ENCODE measurements around the gene FAAP20.

Gene FAAP20

GRCh38 chr1:2224631-2225428 lies 30.3 kb upstream of the FAAP20 start:
- Histone ChIP-seq H3K27ac (no peak overlapping the region), H3K4me3 (no peak overlapping the region), H3K36me3 (no peaks in the 10 kb centered on the region), H3K27me3 (no peaks in the 10 kb centered on the region), H3K9me3 (no peaks in the 10 kb centered on the region), H3K4me1 (peaks cover 0 to 10% (median 8%) of the 10 kb centered on the region in 4 donors)
- no peak for DNase-seq
- intact Hi-C loops (cut with DNase I; ENCODE audit: low total_unique reads): no loop called here
- TF ChIP-seq CTCF (IDR thresholded peaks at IDR 0.05): no peak

DNA sequence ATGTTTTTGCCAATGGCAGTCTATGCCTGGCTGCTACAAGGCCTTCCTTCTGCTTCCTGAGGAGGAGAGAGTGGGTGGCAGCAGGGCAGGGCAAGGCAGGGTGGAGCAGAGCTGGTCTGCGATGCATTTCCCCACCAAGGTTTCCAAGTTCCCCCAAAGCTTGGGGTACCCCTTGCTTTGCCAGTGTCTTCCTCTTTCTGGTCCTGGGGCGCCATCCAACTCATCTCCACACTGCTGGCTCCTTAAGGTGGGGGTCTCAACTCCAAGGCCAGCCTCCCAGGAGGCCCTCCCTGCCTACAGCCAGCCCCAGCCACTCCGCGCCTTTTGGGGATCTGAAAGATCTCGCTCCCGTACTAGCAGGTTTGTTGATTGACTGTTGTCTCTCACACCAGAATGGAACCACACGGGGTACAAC lies 29.6 kb upstream of the FAAP20 start:
- Histone ChIP-seq H3K4me3 (no peak overlapping the region), H3K36me3 (no peaks in the 10 kb centered on the region), H3K27ac (no peak overlapping the region), H3K27me3 (no peaks in the 10 kb centered on the region), H3K4me1 (peaks cover 0 to 10% (median 8%) of the 10 kb centered on the region in 4 donors), H3K9me3 (no peaks in the 10 kb centered on the region)
- peak in 1 of 2 donors; percentile 22 for DNase-seq
- intact Hi-C loops (cut with DNase I; ENCODE audit: low total_unique reads): no loop called here
- no peak for TF ChIP-seq CTCF (IDR thresholded peaks at IDR 0.05)

- Histone ChIP-seq H3K36me3 (no peaks in the 10 kb centered on the region), H3K4me3 (no peak overlapping the region), H3K9me3 (no peaks in the 10 kb centered on the region), H3K4me1 (peaks cover 0 to 3% (median under 1%) of the 10 kb centered on the region in 4 donors), H3K27ac (no peak overlapping the region), H3K27me3 (no peaks in the 10 kb centered on the region)
- no peak for DNase-seq
- intact Hi-C loops (cut with DNase I; ENCODE audit: low total_unique reads): no loop called here
- no peak for TF ChIP-seq CTCF (IDR thresholded peaks at IDR 0.05)
Measured at GRCh38 chr1:2221271-2221670, 26.7 kb upstream of the FAAP20 start.

GRCh38 chr1:2216767-2217058 lies 22.1 kb upstream of the FAAP20 start:
- no peaks in the 10 kb centered on the region for H3K27me3 ChIP-seq
- no peaks in the 10 kb centered on the region for H3K9me3 ChIP-seq
- H3K4me1 ChIP-seq: peaks cover 9 to 36% (median 34%) of the 10 kb centered on the region in 4 donors
- no peaks in the 10 kb centered on the region for H3K36me3 ChIP-seq
- H3K27ac ChIP-seq: no peak overlapping the region
- DNase-seq: no peak
- no peak overlapping the region for H3K4me3 ChIP-seq
- no peak for TF ChIP-seq CTCF (IDR thresholded peaks at IDR 0.05)
- intact Hi-C loops (cut with DNase I; ENCODE audit: low total_unique reads): loop anchor here (5.0 kb wide), 1 partner anchor 976 kb away; no protein-coding TSS in a partner anchor

GRCh38 chr1:2215909-2216766 lies 21.6 kb upstream of the FAAP20 start:
- DNase-seq: peak in 1 of 2 donors; percentile 70
- no peak for TF ChIP-seq CTCF (IDR thresholded peaks at IDR 0.05)
- Histone ChIP-seq H3K27ac (peak overlapping the region in 1 of 2 donors; percentile 100), H3K27me3 (no peaks in the 10 kb centered on the region), H3K36me3 (no peaks in the 10 kb centered on the region), H3K4me3 (no peak overlapping the region), H3K4me1 (peaks cover 9 to 40% (median 34%) of the 10 kb centered on the region in 4 donors), H3K9me3 (no peaks in the 10 kb centered on the region)
- intact Hi-C loops (cut with DNase I; ENCODE audit: low total_unique reads): loop anchor here (5.0 kb wide), 1 partner anchor 976 kb away; no protein-coding TSS in a partner anchor
